Ishikawa (cell line): ENCODE results near the gene THSD4.

Experiments
- CEBPB ChIP-seq: IDR thresholded peaks from 2 replicates; pipeline ENCODE4 v1.6.1; 2012
- CREB1 ChIP-seq: IDR thresholded peaks from 2 replicates; pipeline ENCODE4 v1.6.1; 2012; ENCODE audit warnings: low read depth
- EGR1 ChIP-seq: IDR thresholded peaks from 2 replicates; pipeline ENCODE4 v1.6.1; 2012
- EP300 ChIP-seq: IDR thresholded peaks from 2 replicates; pipeline ENCODE4 v1.6.1; 2012; ENCODE audit warnings: borderline replicate concordance
- FOXM1 ChIP-seq: IDR thresholded peaks from 2 replicates; pipeline ENCODE4 v1.6.1; 2012; ENCODE audit warnings: low read depth, borderline replicate concordance
- NFIC ChIP-seq: IDR thresholded peaks from 2 replicates; pipeline ENCODE4 v1.6.1; 2012
- RAD21 ChIP-seq: IDR thresholded peaks from 2 replicates; pipeline ENCODE4 v1.6.1; 2012; ENCODE audit warnings: low read depth
- TAF1 ChIP-seq: IDR thresholded peaks from 2 replicates; pipeline ENCODE4 v1.6.1; 2012; ENCODE audit warnings: low read depth, mild to moderate bottlenecking
- TCF12 ChIP-seq: IDR thresholded peaks from 2 replicates; pipeline ENCODE4 v1.6.1; 2012; ENCODE audit warnings: low read depth
- TEAD4 ChIP-seq: IDR thresholded peaks from 2 replicates; pipeline ENCODE4 v1.6.1; 2012
- YY1 ChIP-seq: IDR thresholded peaks from 2 replicates; pipeline ENCODE4 v1.6.1; 2012; ENCODE audit warnings: low read depth
- ZBTB7A ChIP-seq: IDR thresholded peaks from 2 replicates; pipeline ENCODE4 v1.6.1; 2012; ENCODE audit warnings: low read depth
- TF ChIP-seq, protein P1 (sequence below): IDR thresholded peaks from 2 replicates; pipeline ENCODE4 v1.6.1; 2012
- TF ChIP-seq, protein P2 (sequence below): IDR thresholded peaks from 2 replicates; pipeline ENCODE4 v1.6.1; 2012
- TF ChIP-seq, protein P3 (sequence below): IDR thresholded peaks from 2 replicates; pipeline ENCODE4 v1.6.1; 2012; ENCODE audit warnings: low read depth, mild to moderate bottlenecking

Gene THSD4

DNA sequence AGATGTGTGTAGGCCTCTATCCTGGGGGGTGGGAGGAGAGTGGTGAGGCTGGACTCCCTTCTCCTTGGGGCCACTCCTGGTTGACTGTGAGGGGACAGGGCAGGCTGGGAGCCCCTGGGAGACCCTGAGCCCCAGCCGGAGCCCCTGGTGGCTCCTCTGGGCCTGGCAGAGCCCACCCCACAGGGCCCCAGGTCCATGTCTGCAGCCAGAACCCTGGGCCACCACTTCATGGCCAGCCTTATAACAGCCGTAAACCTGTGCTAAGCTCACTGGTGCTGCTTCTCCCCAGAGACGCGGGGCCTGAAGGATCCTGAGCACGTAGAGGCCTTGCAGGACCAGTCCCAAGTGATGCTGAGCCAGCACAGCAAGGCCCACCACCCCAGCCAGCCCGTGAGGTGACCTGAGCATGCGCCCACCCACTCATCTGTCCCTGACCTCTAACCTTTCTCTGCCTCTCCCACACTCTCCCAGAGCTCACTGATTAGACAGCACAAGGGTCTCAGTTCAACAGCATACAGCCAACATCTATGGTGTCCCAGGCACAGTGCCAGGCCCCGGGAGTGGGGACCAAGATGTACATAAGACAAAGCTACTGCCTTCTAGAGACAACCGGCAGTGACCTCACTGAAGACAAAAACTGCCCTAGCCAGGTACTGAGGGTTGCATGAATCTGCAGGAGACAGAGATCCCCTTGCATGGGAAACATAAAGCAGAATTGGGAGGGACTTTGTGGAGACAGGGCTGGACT, 698.6 kb downstream of the THSD4 start:
- no peak for TF ChIP-seq TEAD4

DNA sequence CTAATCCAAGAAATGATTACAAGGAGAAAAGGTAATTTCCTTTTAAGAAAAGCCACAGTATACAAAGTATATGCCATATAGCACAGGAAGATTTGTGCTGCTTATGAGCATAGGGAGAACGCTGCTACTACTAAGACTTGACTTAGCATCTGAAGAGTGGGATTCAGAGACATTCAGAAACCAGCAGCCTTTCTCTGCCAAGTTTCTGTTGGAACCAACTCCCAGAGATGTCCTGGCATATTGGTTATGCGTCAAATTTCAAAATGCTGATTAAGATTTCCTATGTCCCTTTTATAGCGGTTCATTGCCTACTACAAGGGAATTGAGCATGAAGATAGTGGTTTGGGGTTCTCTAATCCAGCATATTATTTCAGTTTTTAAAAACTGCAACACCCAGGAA, 700.0 kb downstream of the THSD4 start:
- TF ChIP-seq ZBTB7A, result no peak
- TF ChIP-seq RAD21, result no peak
- TF ChIP-seq, protein P1, sequence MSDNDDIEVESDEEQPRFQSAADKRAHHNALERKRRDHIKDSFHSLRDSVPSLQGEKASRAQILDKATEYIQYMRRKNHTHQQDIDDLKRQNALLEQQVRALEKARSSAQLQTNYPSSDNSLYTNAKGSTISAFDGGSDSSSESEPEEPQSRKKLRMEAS, result no peak
- TF ChIP-seq FOXM1, result no peak
- TF ChIP-seq, protein P2, sequence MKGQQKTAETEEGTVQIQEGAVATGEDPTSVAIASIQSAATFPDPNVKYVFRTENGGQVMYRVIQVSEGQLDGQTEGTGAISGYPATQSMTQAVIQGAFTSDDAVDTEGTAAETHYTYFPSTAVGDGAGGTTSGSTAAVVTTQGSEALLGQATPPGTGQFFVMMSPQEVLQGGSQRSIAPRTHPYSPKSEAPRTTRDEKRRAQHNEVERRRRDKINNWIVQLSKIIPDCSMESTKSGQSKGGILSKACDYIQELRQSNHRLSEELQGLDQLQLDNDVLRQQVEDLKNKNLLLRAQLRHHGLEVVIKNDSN, result no peak
- TF ChIP-seq EGR1, result no peak
- TF ChIP-seq EP300, result no peak
- TF ChIP-seq, protein P3, sequence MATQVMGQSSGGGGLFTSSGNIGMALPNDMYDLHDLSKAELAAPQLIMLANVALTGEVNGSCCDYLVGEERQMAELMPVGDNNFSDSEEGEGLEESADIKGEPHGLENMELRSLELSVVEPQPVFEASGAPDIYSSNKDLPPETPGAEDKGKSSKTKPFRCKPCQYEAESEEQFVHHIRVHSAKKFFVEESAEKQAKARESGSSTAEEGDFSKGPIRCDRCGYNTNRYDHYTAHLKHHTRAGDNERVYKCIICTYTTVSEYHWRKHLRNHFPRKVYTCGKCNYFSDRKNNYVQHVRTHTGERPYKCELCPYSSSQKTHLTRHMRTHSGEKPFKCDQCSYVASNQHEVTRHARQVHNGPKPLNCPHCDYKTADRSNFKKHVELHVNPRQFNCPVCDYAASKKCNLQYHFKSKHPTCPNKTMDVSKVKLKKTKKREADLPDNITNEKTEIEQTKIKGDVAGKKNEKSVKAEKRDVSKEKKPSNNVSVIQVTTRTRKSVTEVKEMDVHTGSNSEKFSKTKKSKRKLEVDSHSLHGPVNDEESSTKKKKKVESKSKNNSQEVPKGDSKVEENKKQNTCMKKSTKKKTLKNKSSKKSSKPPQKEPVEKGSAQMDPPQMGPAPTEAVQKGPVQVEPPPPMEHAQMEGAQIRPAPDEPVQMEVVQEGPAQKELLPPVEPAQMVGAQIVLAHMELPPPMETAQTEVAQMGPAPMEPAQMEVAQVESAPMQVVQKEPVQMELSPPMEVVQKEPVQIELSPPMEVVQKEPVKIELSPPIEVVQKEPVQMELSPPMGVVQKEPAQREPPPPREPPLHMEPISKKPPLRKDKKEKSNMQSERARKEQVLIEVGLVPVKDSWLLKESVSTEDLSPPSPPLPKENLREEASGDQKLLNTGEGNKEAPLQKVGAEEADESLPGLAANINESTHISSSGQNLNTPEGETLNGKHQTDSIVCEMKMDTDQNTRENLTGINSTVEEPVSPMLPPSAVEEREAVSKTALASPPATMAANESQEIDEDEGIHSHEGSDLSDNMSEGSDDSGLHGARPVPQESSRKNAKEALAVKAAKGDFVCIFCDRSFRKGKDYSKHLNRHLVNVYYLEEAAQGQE, result no peak
- no peak for TF ChIP-seq TCF12
- TF ChIP-seq TEAD4, result no peak
- no peak for TF ChIP-seq NFIC
- no peak for TF ChIP-seq CEBPB
- TF ChIP-seq TAF1, result no peak
- TF ChIP-seq CREB1, result no peak
- no peak for TF ChIP-seq YY1

DNA sequence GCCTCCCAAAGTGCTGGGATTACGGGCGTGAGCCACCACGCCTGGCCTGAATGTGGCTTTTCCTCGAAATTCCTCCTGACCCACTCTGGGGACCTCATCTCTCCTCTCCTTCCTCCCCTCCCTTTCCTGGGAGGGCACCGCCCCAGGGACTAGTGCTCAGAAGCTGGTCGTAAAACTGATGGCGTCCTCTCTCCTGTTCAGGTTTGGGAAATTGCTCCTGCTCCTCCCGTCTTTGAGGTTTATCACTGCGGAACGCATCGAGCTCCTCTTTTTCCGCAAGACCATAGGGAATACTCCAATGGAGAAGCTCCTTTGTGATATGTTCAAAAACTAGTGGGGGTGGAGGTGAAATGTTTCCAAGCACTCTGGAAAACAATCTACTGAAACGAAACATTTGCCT, 702.1 kb downstream of the THSD4 start:
- TF ChIP-seq YY1, result no peak
- no peak for TF ChIP-seq TEAD4
- TF ChIP-seq TCF12, result no peak
- no peak for TF ChIP-seq ZBTB7A
- no peak for TF ChIP-seq TAF1
- TF ChIP-seq, protein P1, result no peak
- TF ChIP-seq, protein P3, result no peak
- TF ChIP-seq RAD21, result no peak
- no peak for TF ChIP-seq FOXM1
- TF ChIP-seq CREB1, result no peak
- TF ChIP-seq, protein P2, result no peak
- TF ChIP-seq NFIC, result no peak
- TF ChIP-seq CEBPB, result no peak
- no peak for TF ChIP-seq EP300

DNA sequence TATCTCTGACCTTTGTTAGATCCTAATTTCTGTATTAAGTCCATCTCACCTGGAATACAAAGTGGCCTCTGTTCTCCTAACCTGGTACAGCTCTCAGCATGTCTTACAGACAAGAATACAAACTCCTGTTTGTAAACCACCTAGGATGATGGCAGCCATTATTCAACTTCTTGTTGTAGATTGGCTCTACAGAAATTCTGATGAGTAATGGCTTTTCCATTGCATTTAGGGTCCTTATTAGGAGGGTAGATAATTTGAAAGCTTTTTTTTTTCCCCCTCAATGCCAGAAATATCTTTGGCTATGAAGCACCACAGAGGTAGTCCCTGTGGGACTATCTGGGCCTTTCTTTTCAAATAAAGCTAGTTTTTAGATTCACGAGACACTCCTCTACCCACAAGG, 704.9 kb downstream of the THSD4 start:
- TF ChIP-seq, protein P3, result no peak
- TF ChIP-seq, protein P2, result no peak
- TF ChIP-seq TCF12, result no peak
- no peak for TF ChIP-seq CREB1
- no peak for TF ChIP-seq FOXM1
- TF ChIP-seq NFIC, result no peak
- no peak for TF ChIP-seq EP300
- no peak for TF ChIP-seq EGR1
- no peak for TF ChIP-seq ZBTB7A
